Neural progenitor cell (in vitro differentiated cells): ENCODE measurements around the gene FAM118B. TPM values are rescaled to one million over a fixed set of nuclear protein-coding genes. Genes with fewer than 3 reads are reported as not detected.
A peak's percentile ranks its signal among the peaks of the same experiment; 100 is the strongest.

Experiments
- DNase-seq: peaks from one replicate; pipeline ENCODE4 v3.0.0-alpha.2; 2016; ENCODE audit warnings: low spot score
- H2AFZ ChIP-seq: fragments of 200-600 bp; sonication (generic); replicated peaks from 2 replicates; pipeline ENCODE4 v1.6.1; 2016; ENCODE audit warnings: antibody characterized with exemption
- H3F3A ChIP-seq: fragments of 200-600 bp; sonication (generic); 2 replicates; pipeline ENCODE4 v1.6.1; 2016; ENCODE audit warnings: antibody characterized with exemption, low read depth
- H3K27ac ChIP-seq: fragments of 200-600 bp; sonication (generic); 2 replicates; pipeline ENCODE4 v1.5.1; 2016; ENCODE audit warnings: mild to moderate bottlenecking
- H3K27me3 ChIP-seq: fragments of 200-600 bp; sonication (generic); 2 replicates; pipeline ENCODE4 v1.6.1; 2016; ENCODE audit warnings: mild to moderate bottlenecking, moderate library complexity
- H3K36me3 ChIP-seq: fragments of 200-600 bp; sonication (generic); 2 replicates; pipeline ENCODE4 v1.5.1; 2016
- H3K4me1 ChIP-seq: fragments of 200-600 bp; sonication (generic); 2 replicates; pipeline ENCODE4 v1.6.1; 2016; ENCODE audit warnings: mixed run types
- H3K4me2 ChIP-seq: fragments of 200-600 bp; sonication (generic); 2 replicates; pipeline ENCODE4 v1.6.1; 2016
- H3K4me3 ChIP-seq: fragments of 200-600 bp; sonication (generic); 2 replicates; pipeline ENCODE4 v1.5.1; 2016
- H3K79me2 ChIP-seq: fragments of 200-600 bp; sonication (generic); 2 replicates; pipeline ENCODE4 v1.6.1; 2016; ENCODE audit warnings: low read depth
- H3K9ac ChIP-seq: fragments of 200-600 bp; sonication (generic); 2 replicates; pipeline ENCODE4 v1.6.1; 2016
- H3K9me3 ChIP-seq: fragments of 200-600 bp; sonication (generic); 2 replicates; pipeline ENCODE4 v1.5.1; 2016; ENCODE audit warnings: low read depth
- H4K20me1 ChIP-seq: fragments of 200-600 bp; sonication (generic); 2 replicates; pipeline ENCODE4 v1.6.1; 2016; ENCODE audit warnings: low read depth
- H3K27ac Mint-ChIP-seq: 3 replicates; pipeline ENCODE4 v1.8.0; 2021; ENCODE audit warnings: mixed read lengths
- H3K27me3 Mint-ChIP-seq: 2 replicates; pipeline ENCODE4 v1.8.0; 2022; ENCODE audit warnings: low read depth, mild to moderate bottlenecking, inconsistent platforms, moderate library complexity, mixed read lengths; ENCODE audit not compliant: insufficient read depth
- H3K36me3 Mint-ChIP-seq: 3 replicates; pipeline ENCODE4 v1.8.0; 2021; ENCODE audit warnings: mixed read lengths
- H3K4me1 Mint-ChIP-seq: 3 replicates; pipeline ENCODE4 v1.8.0; 2021; ENCODE audit warnings: mixed read lengths
- H3K4me3 Mint-ChIP-seq: 3 replicates; pipeline ENCODE4 v1.8.0; 2021; ENCODE audit warnings: mild to moderate bottlenecking, moderate library complexity, mixed read lengths
- H3K9me3 Mint-ChIP-seq: 3 replicates; pipeline ENCODE4 v1.8.0; 2020; ENCODE audit warnings: mixed read lengths
- EZH2 ChIP-seq: fragments of 200-600 bp; sonication (generic); IDR thresholded peaks from 2 replicates; pipeline ENCODE4 v1.6.1; 2017; ENCODE audit warnings: antibody characterized with exemption, mild to moderate bottlenecking, moderate library complexity
- EZH2phosphoT487 ChIP-seq: fragments of 200-600 bp; sonication (generic); IDR thresholded peaks from 2 replicates; pipeline ENCODE4 v1.6.1; 2017; ENCODE audit warnings: antibody characterized with exemption
- total RNA-seq: library from RNA; depleted of rRNA; stranded (reverse); fragments of >200 nt; gene quantifications from 2 replicates; pipeline ENCODE4 v1.2.3, GENCODE V29; 2015; ENCODE audit warnings: low replicate concordance
- TF ChIP-seq, protein P1 (sequence below): fragments of 200-600 bp; sonication (generic); IDR thresholded peaks from 2 replicates; pipeline ENCODE4 v1.5.1; 2017; ENCODE audit warnings: antibody characterized with exemption, mild to moderate bottlenecking

The FAM118B gene
- total RNA-seq, 1 donor from 2014 or later: 43.2 TPM

DNA sequence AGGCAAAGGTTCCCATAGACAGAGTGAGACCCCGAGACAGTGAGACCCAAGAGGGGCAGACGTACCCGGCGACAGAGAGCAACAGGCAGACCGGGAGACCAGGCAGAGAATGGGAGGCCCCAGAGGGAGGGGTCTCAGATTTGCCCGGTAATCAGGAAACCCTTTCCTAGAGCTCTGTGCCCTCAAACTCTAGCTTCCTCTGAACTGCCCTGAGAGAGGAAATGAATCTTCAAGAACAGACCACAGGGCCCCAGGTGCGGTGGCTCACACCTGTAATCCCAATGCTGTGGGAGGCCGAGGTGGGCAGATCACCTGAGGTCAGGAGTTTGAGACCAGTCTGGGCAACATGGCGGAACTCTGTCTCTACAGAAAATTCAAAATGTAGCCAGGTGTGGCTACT is 47.8 kb upstream of the FAM118B start:
- Mint-ChIP-seq H3K27ac (peak overlapping the region; percentile 93), H3K27me3 (peaks cover 8% of the 10 kb centered on the region), H3K4me1 (peaks cover 53% of the 10 kb centered on the region), H3K4me3 (peak overlapping the region; percentile 69), H3K36me3 (no peaks in the 10 kb centered on the region), H3K9me3 (peaks cover 4% of the 10 kb centered on the region)
- Histone ChIP-seq H3K4me1 (peaks cover 63% of the 10 kb centered on the region), H3K27me3 (no peaks in the 10 kb centered on the region), H3F3A (peaks cover 51% of the 10 kb centered on the region), H3K9ac (no peak overlapping the region), H2AFZ (peak overlapping the region; percentile 55), H3K4me2 (peak overlapping the region; percentile 74), H3K79me2 (no peaks in the 10 kb centered on the region), H4K20me1 (no peaks in the 10 kb centered on the region), H3K9me3 (no peaks in the 10 kb centered on the region), H3K27ac (peak overlapping the region; percentile 73), H3K4me3 (peak overlapping the region; percentile 36), H3K36me3 (no peaks in the 10 kb centered on the region)
- DNase-seq: no peak
- TF ChIP-seq EZH2phosphoT487: no peak
- no peak for TF ChIP-seq EZH2

DNA sequence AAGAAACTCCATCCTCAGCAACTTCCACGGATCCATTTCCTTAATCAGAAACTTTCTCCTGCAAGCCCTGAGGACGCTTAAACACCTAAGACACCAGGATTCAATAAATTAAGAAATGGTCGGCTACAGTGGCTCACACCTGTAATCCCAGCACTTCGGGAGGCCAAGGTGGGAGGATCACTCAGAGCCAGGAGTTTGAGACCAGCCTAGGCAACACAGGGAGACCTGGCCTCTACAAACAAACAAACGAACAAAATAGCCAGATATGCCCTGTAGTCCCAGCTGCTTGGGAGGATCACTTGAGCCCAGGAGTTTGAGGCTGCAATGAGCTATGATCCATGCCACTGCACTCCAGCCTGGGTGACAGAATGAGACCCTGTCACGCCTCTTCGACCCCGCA is 46.8 kb upstream of the FAM118B start:
- Histone ChIP-seq H3K79me2 (no peaks in the 10 kb centered on the region), H3K27ac (no peak overlapping the region), H3K9me3 (no peaks in the 10 kb centered on the region), H3K4me3 (no peak overlapping the region), H3K36me3 (no peaks in the 10 kb centered on the region), H4K20me1 (no peaks in the 10 kb centered on the region), H3K4me2 (no peak overlapping the region), H3K9ac (no peak overlapping the region), H2AFZ (no peak overlapping the region), H3F3A (peaks cover 41% of the 10 kb centered on the region), H3K27me3 (no peaks in the 10 kb centered on the region), H3K4me1 (peaks cover 58% of the 10 kb centered on the region)
- H3K27me3 Mint-ChIP-seq: peaks cover 8% of the 10 kb centered on the region
- peak overlapping the region; percentile 1 for H3K27ac Mint-ChIP-seq
- no peak for TF ChIP-seq EZH2
- peaks cover 53% of the 10 kb centered on the region for H3K4me1 Mint-ChIP-seq
- H3K9me3 Mint-ChIP-seq: peaks cover 5% of the 10 kb centered on the region
- peak overlapping the region; percentile 71 for H3K4me3 Mint-ChIP-seq
- no peak for DNase-seq
- H3K36me3 Mint-ChIP-seq: no peaks in the 10 kb centered on the region

DNA sequence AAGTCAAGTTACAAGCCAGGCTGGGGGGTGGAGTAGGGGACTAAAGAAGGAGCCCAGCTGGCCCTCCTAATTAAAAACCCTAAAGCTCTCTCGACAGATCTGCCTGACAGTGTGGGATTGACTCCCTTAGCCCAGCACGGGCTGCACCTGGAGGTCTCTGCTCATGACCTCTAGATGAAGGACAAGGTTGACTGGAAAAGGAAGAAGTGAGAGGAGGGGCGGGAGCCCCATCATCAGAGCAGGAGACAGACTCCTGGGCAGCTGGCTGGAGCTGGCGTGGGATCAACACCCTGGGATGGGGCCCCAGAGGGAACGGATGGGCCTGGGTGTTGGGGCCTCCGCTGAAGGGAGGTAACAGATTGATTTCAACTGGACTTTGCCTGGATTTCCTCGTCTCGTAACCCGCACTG is 46.3 kb upstream of the FAM118B start:
- Mint-ChIP-seq H3K36me3 (no peaks in the 10 kb centered on the region), H3K4me3 (peak overlapping the region; percentile 71), H3K9me3 (peaks cover 6% of the 10 kb centered on the region), H3K27me3 (peaks cover 8% of the 10 kb centered on the region), H3K27ac (peak overlapping the region; percentile 81), H3K4me1 (peaks cover 53% of the 10 kb centered on the region)
- Histone ChIP-seq H3K4me3 (no peak overlapping the region), H3K9me3 (no peaks in the 10 kb centered on the region), H3K79me2 (no peaks in the 10 kb centered on the region), H3K27me3 (no peaks in the 10 kb centered on the region), H3K4me2 (no peak overlapping the region), H4K20me1 (no peaks in the 10 kb centered on the region), H3K36me3 (no peaks in the 10 kb centered on the region), H2AFZ (no peak overlapping the region), H3K4me1 (peaks cover 52% of the 10 kb centered on the region), H3K9ac (no peak overlapping the region), H3F3A (peaks cover 37% of the 10 kb centered on the region), H3K27ac (no peak overlapping the region)
- TF ChIP-seq, protein P1, sequence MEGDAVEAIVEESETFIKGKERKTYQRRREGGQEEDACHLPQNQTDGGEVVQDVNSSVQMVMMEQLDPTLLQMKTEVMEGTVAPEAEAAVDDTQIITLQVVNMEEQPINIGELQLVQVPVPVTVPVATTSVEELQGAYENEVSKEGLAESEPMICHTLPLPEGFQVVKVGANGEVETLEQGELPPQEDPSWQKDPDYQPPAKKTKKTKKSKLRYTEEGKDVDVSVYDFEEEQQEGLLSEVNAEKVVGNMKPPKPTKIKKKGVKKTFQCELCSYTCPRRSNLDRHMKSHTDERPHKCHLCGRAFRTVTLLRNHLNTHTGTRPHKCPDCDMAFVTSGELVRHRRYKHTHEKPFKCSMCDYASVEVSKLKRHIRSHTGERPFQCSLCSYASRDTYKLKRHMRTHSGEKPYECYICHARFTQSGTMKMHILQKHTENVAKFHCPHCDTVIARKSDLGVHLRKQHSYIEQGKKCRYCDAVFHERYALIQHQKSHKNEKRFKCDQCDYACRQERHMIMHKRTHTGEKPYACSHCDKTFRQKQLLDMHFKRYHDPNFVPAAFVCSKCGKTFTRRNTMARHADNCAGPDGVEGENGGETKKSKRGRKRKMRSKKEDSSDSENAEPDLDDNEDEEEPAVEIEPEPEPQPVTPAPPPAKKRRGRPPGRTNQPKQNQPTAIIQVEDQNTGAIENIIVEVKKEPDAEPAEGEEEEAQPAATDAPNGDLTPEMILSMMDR: no peak
- TF ChIP-seq EZH2 (no peak), EZH2phosphoT487 (no peak)
- no peak for DNase-seq

DNA sequence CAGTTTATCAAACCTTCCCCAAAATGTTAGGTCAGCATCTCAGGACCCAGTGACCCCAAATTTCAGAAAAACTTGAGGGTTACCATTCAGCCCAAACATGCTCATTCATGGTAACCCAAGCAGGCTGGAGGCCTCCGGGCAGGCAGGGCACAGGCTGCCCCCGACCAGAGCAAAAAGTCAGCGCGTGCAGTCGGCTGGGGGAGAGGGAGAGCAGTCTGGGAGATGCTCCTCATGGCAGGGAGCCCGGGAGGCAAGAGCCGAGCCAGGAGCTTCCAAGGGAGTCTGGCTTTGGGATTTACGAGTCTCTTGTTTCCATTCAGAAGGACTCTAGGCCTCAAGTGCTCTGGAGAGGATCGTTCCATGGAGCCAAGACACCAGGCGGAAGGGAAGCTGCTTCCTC is 45.8 kb upstream of the FAM118B start:
- Histone ChIP-seq H3F3A (peaks cover 33% of the 10 kb centered on the region), H4K20me1 (no peaks in the 10 kb centered on the region), H3K4me1 (peaks cover 48% of the 10 kb centered on the region), H3K27me3 (no peaks in the 10 kb centered on the region), H3K9ac (no peak overlapping the region), H3K4me3 (no peak overlapping the region), H3K4me2 (no peak overlapping the region), H2AFZ (no peak overlapping the region), H3K79me2 (no peaks in the 10 kb centered on the region), H3K27ac (no peak overlapping the region), H3K9me3 (no peaks in the 10 kb centered on the region), H3K36me3 (no peaks in the 10 kb centered on the region)
- TF ChIP-seq, protein P1: no peak
- no peak for TF ChIP-seq EZH2
- TF ChIP-seq EZH2phosphoT487: no peak
- Mint-ChIP-seq H3K36me3 (no peaks in the 10 kb centered on the region), H3K27me3 (peaks cover 8% of the 10 kb centered on the region), H3K9me3 (peaks cover 6% of the 10 kb centered on the region), H3K27ac (peak overlapping the region; percentile 60), H3K4me1 (peaks cover 53% of the 10 kb centered on the region), H3K4me3 (no peak overlapping the region)
- DNase-seq: no peak
